Stomach (tissue), 9 donors: ENCODE measurements around the gene CA12. TPM values are rescaled to one million over a fixed set of nuclear protein-coding genes. Genes with fewer than 3 reads are reported as not detected.
A peak's percentile ranks its signal among the peaks of the same experiment; 100 is the strongest.

Experiments used
- DNase-seq, 2 donors: peaks; one replicate each; pipeline versions ENCODE4 v3.0.0 to v3.0.0-alpha.2; 2013 to 2019
- H3K27ac ChIP-seq, 5 donors: fragments of 200-600 bp in 4 of 5; sonication (generic) in 4 of 5; one replicate each; pipeline ENCODE4 v1.5.1; 2013 to 2019; ENCODE audit warnings: mild to moderate bottlenecking in 1 of 5, moderate library complexity in 1 of 5
- H3K27me3 ChIP-seq, 3 donors: fragments of 200-600 bp; sonication (generic); one replicate each; pipeline ENCODE4 v1.5.1; 2017 to 2019; ENCODE audit warnings: mixed run types in 1 of 3
- H3K36me3 ChIP-seq, 4 donors: fragments of 200-600 bp; sonication (generic); 1 replicate in 3 of 4; 2 replicates in 1 of 4; pipeline ENCODE4 v1.5.1; 2016 to 2019
- H3K4me1 ChIP-seq, 4 donors: fragments of 200-600 bp; sonication (generic); one replicate each; pipeline ENCODE4 v1.5.1; 2016 to 2019
- H3K4me3 ChIP-seq, 4 donors: fragments of 200-600 bp; sonication (generic) in 3 of 4; one replicate each; pipeline ENCODE4 v1.5.1; 2016 to 2019; ENCODE audit warnings: mild to moderate bottlenecking in 1 of 4
- H3K9me3 ChIP-seq, 4 donors: fragments of 200-600 bp; sonication (generic); one replicate each; pipeline ENCODE4 v1.5.1; 2016 to 2019
- EP300 ChIP-seq: sonication (generic); formaldehyde crosslinking; IDR thresholded peaks from one replicate; pipeline ENCODE4 v1.6.1; 2017; ENCODE audit warnings: antibody characterized with exemption
- POLR2A ChIP-seq, 4 donors: fragments of 450-650 bp; IDR thresholded peaks; one replicate each; pipeline ENCODE4 v1.6.1; 2016; ENCODE audit warnings: antibody characterized with exemption in 4 of 4, control low read depth in 2 of 4, mild to moderate bottlenecking in 1 of 4, moderate library complexity in 1 of 4
- POLR2AphosphoS5 ChIP-seq, 3 donors: sonication (generic); formaldehyde crosslinking; IDR thresholded peaks; one replicate each; pipeline ENCODE4 v1.6.1; 2016; ENCODE audit warnings: antibody characterized with exemption in 3 of 3
- WGBS, 5 donors: extraction: QIAGEN DNeasy Blood & Tissue Kit in 3 of 5; methylation state at CpG; one replicate each; pipeline versions ENCODE4 v1.1.5 to v1.1.7; 2013 to 2018; 5-methylcytosine and 5-hydroxymethylcytosine counted together
- intact Hi-C: fragments of 100-400 bp; cut with DNase I; formaldehyde crosslinking; loops from one replicate; pipeline ENCODE4 v1.15.1; 2023; ENCODE audit warnings: low total_unique reads
- polyA plus RNA-seq, 3 donors: library from polyadenylated mRNA; stranded (reverse); fragments of 200-250 nt; gene quantifications; one replicate each; pipeline ENCODE4 v1.2.3, GENCODE V29; 2013
- total RNA-seq, 5 donors: library from RNA; depleted of rRNA; stranded (reverse); fragments of >200 nt; gene quantifications; one replicate each; pipeline versions ENCODE4 v1.1.0 to v1.2.3, GENCODE V29; 2014 to 2016
- TF ChIP-seq, protein P1 (sequence below), 7 experiments: fragments of 450-650 bp in 4 of 7; fragments of 200-600 bp in 3 of 7; sonication (generic) in 3 of 7; IDR thresholded peaks; one replicate each; pipeline ENCODE4 v1.5.1; 2016 to 2019; ENCODE audit warnings: antibody characterized with exemption in 7 of 7, control low read depth in 2 of 7, mild to moderate bottlenecking in 1 of 7
- donor health status: healthy with polysubstance abuse.
- donor health status: Bipolar disorder and iron deficiency.
- donor health status: healthy.

CA12 gene
- total and polyA plus RNA-seq, 8 donors, result 0.46 to 58.8 (median 7.7) TPM

DNA sequence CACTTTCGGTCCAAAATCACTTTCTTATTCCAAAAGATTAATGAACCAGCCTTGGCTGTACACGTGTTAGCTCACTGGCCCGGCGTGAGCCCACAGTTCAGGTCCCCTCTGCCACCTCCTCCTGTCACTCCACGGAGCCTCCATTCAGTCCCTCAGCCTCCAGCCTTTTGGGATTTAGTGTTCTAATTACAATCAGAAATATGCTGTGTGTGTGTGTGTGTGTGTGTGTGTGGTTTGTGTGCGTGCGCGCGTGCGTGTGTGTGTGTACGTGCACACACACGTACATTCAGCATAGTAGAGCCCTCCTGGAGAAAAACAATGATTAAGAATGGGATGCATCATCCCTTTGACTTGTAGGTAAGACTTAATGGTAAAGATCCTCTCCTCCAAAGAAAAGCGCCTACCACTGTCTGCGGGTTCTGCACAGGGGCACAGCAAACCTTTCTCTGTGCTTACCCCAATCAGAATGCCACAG is 801 bp downstream of the CA12 start:
- Histone ChIP-seq H3K27ac (no peak overlapping the region), H3K4me1 (peaks cover 9 to 27% (median 22%) of the 10 kb centered on the region in 4 donors), H3K4me3 (peak overlapping the region; percentile 47 to 59 (median 52)), H3K9me3 (no peaks in the 10 kb centered on the region), H3K27me3 (peaks cover 0 to 57% (median 22%) of the 10 kb centered on the region in 3 donors), H3K36me3 (no peaks in the 10 kb centered on the region)
- TF ChIP-seq POLR2A (IDR thresholded peaks at IDR 0.05), result no peak
- no peak for TF ChIP-seq EP300
- TF ChIP-seq POLR2AphosphoS5 (IDR thresholded peaks at IDR 0.05), result no peak
- TF ChIP-seq, protein P1, sequence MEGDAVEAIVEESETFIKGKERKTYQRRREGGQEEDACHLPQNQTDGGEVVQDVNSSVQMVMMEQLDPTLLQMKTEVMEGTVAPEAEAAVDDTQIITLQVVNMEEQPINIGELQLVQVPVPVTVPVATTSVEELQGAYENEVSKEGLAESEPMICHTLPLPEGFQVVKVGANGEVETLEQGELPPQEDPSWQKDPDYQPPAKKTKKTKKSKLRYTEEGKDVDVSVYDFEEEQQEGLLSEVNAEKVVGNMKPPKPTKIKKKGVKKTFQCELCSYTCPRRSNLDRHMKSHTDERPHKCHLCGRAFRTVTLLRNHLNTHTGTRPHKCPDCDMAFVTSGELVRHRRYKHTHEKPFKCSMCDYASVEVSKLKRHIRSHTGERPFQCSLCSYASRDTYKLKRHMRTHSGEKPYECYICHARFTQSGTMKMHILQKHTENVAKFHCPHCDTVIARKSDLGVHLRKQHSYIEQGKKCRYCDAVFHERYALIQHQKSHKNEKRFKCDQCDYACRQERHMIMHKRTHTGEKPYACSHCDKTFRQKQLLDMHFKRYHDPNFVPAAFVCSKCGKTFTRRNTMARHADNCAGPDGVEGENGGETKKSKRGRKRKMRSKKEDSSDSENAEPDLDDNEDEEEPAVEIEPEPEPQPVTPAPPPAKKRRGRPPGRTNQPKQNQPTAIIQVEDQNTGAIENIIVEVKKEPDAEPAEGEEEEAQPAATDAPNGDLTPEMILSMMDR (IDR thresholded peaks at IDR 0.05), result no peak
- intact Hi-C loops, result no loop called here
- 67 to 77% (median 71%) methylated on average over 14 of the region's 14 CpGs for WGBS, 5 donors
- DNase-seq, result no peak

DNA sequence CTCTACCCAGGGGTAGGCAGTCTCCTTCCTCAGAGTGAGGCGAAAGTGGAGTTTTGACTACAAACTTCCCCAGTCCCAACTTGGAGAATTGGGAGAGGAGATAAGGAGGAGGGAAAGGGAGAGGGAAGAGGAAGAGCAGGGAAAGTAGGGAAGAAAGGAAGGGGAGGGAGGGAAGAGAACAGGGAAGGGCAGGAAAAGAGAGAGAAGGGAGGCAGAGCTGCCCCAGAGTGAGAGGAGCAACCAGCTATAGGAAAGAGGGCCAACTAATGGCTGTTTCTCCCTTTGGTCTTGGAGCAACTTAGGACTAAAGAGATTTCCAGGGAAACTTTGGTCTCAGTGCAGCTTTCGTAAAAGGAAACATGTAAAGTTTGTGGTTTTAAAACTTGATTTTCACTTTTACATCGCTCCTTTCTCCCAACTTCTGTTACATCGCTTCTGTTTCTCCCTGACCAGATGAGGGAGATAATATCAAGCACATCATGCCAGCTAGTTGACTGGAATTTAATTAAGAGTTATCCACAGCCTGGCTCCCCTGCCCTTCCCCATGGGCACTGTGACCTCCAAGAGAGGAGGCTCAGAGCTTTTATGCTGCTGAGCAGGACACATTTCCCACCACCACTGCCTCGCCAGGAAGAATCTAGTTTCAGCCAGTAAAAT is 1.4 kb downstream of the CA12 start:
- DNase-seq, result no peak
- Histone ChIP-seq H3K27me3 (peaks cover 0 to 57% (median 22%) of the 10 kb centered on the region in 3 donors), H3K4me1 (peaks cover 12 to 33% (median 27%) of the 10 kb centered on the region in 4 donors), H3K9me3 (no peaks in the 10 kb centered on the region), H3K36me3 (no peaks in the 10 kb centered on the region), H3K4me3 (peak overlapping the region in 3 of 4 donors; percentile 52 to 59 (median 52)), H3K27ac (no peak overlapping the region)
- no peak for TF ChIP-seq EP300
- TF ChIP-seq POLR2A (IDR thresholded peaks at IDR 0.05), result no peak
- no peak for TF ChIP-seq POLR2AphosphoS5 (IDR thresholded peaks at IDR 0.05)
- TF ChIP-seq, protein P1 (IDR thresholded peaks at IDR 0.05), result no peak
- WGBS, 5 donors, result 75 to 89% (median 75%) methylated on average over 5 of the region's 5 CpGs
- intact Hi-C loops, result no loop called here

DNA sequence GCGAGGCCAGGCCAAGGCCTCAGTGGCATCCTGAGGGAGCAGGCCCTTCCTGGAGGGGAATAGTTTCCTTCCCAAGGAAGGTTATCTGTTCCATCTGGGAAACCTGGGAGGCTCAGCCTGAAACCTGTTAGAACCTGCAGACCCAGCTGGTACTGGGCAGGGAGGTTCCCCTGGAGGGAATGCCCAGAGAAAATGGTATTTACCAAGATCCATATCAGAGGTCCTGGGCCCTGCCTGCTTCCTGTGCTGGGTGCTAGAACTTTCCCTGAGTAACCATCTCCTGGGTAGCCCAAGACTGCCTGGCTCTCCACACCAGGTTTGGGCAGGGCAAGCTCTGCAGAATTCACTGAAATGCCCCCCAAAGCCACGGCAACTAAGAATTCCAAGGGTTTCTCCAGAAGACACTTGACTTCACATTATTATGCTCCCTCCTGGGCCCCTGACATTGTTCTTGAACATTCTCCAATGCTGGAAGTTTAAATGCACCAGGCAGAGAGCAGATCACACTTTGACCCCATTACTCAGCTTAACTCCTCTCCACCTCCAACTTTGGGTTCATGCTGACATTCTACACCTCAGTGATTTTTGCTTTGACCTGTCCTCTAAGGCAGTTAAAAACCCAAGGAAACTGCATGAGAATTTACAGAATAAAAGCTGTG is 2.0 kb downstream of the CA12 start:
- no peak for TF ChIP-seq POLR2AphosphoS5 (IDR thresholded peaks at IDR 0.05)
- TF ChIP-seq, protein P1 (IDR thresholded peaks at IDR 0.05), result no peak
- no peaks in the 10 kb centered on the region for H3K9me3 ChIP-seq
- 78 to 92% (median 92%) methylated on average over 1 to 2 of the region's 2 CpGs for WGBS, 5 donors
- peaks cover 18 to 40% (median 34%) of the 10 kb centered on the region in 4 donors for H3K4me1 ChIP-seq
- peaks cover 0 to 57% (median 22%) of the 10 kb centered on the region in 3 donors for H3K27me3 ChIP-seq
- H3K27ac ChIP-seq, result no peak overlapping the region
- H3K36me3 ChIP-seq, result no peaks in the 10 kb centered on the region
- no peak overlapping the region for H3K4me3 ChIP-seq
- no peak for DNase-seq
- intact Hi-C loops, result no loop called here

DNA sequence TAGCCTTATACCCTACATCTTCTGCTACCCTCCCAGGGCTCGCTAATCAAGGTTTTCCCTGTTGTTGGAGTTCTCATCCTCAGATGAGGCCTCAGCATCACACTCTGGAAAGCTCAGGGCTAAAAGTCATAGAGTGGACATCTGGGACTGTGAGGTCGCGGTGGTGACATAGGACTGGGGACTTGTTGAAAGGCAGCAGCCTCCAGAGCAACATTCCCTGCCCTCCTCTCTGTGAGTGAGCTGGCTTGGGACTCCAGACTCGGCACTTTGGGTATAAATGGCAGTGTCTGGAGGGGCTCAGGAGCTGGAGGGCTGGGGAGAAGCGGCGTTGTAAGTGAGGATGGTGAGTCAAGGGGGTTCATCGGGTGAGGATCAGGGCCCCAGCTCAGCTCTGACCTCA is 2.7 kb downstream of the CA12 start:
- WGBS, 5 donors, result 81 to 94% (median 88%) methylated on average over 7 of the region's 7 CpGs
- Histone ChIP-seq H3K27ac (no peak overlapping the region), H3K36me3 (no peaks in the 10 kb centered on the region), H3K9me3 (no peaks in the 10 kb centered on the region), H3K27me3 (peaks cover 0 to 57% (median 22%) of the 10 kb centered on the region in 3 donors), H3K4me1 (peaks cover 25 to 46% (median 40%) of the 10 kb centered on the region in 4 donors), H3K4me3 (no peak overlapping the region)
- TF ChIP-seq EP300, result no peak
- intact Hi-C loops, result no loop called here
- no peak for DNase-seq
